Activated naive CD8-positive, alpha-beta T cell treated with anti-CD3 and anti-CD28 coated beads, Interleukin-2, amount 50 U/mL, for 24 hours (primary cell): ENCODE results near the gene TM4SF20.
"Not testable (repeated sequence)": the region's sequence is repeated elsewhere in the genome, so short reads cannot be mapped to it uniquely, and the experiment has no call there.

Experiments
- ATAC-seq: fragments of 150-1000 bp; cut with Tn5 transposase; one replicate; pipeline ENCODE4 v1.10.0; 2021
- DNase-seq: peaks from one replicate; pipeline ENCODE4 v3.0.0; 2021
- H3K27ac Mint-ChIP-seq: one replicate; pipeline ENCODE4 v1.8.0; 2021; ENCODE audit warnings: mild to moderate bottlenecking, mixed read lengths
- H3K27me3 Mint-ChIP-seq: one replicate; pipeline ENCODE4 v1.8.0; 2021; ENCODE audit warnings: mixed read lengths
- H3K36me3 Mint-ChIP-seq: one replicate; pipeline ENCODE4 v1.8.0; 2021; ENCODE audit warnings: low read depth, mixed read lengths
- H3K4me1 Mint-ChIP-seq: one replicate; pipeline ENCODE4 v1.8.0; 2021; ENCODE audit warnings: mixed read lengths
- H3K4me3 Mint-ChIP-seq: one replicate; pipeline ENCODE4 v1.8.0; 2021; ENCODE audit warnings: mild to moderate bottlenecking, moderate library complexity, mixed read lengths
- H3K9me3 Mint-ChIP-seq: one replicate; pipeline ENCODE4 v1.8.0; 2021; ENCODE audit warnings: mixed read lengths

The TM4SF20 gene

DNA sequence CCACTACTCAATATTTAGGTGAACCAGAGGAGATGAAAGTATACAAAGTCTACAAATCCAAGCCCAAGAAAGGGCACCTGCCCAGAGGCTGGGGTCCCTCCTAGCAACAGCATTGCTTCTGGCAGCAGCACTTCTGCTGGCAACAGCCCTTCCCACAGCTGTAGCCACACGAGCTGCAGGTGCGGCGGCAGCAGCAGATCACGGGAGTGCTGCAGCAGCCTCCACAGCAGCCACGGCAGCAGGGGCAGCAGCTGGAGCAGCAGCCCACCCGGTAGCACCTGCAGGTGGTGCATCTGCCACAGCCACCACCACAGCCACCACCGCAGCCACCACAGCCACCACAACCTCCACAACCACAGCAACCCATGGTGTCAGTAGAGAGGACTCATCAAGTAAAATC is 8.5 kb upstream of the TM4SF20 start, which contains the start of gene SCYGR1:
Gene SCYGR1 (minus strand): TSS at position 367 of the 400 bp plus-strand sequence. CDS start 0 bp downstream, at position 367.
- not testable (repeated sequence) for H3K9me3 Mint-ChIP-seq, H3K27ac Mint-ChIP-seq, H3K4me3 Mint-ChIP-seq

DNA sequence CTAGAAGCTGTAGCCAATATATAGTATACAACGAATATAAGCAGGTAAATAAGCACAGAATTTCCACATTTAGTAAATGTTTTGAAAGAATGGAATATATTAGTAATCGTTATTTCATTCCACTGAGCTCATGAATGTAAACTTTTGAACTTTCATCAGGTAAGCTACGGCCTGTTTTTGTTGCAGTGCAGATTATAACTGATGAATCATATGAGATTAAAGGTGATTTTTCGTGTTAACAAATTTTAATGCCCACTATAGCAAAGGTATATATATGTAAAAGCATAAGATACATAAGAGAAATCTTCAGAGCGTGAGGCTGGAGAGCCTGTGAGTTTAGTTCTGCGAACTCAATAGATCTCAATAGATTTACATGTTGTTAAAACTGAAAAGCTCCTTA is 7.5 kb upstream of the TM4SF20 start:
- Mint-ChIP-seq H3K4me1 (peaks cover 21% of the 10 kb centered on the region), H3K36me3 (peaks cover 3% of the 10 kb centered on the region), H3K4me3 (no peak overlapping the region), H3K27me3 (peaks cover 2% of the 10 kb centered on the region), H3K27ac (no peak overlapping the region), H3K9me3 (peaks cover 13% of the 10 kb centered on the region)
- ATAC-seq, result no peak
- DNase-seq, result no peak

More for the DNA sequence above, 8.5 kb upstream of the TM4SF20 start, which contains the start of gene SCYGR1:
- H3K4me1 Mint-ChIP-seq, result peaks cover 11% of the 10 kb centered on the region
- not testable (repeated sequence) for ATAC-seq, H3K36me3 Mint-ChIP-seq, DNase-seq, H3K27me3 Mint-ChIP-seq

DNA sequence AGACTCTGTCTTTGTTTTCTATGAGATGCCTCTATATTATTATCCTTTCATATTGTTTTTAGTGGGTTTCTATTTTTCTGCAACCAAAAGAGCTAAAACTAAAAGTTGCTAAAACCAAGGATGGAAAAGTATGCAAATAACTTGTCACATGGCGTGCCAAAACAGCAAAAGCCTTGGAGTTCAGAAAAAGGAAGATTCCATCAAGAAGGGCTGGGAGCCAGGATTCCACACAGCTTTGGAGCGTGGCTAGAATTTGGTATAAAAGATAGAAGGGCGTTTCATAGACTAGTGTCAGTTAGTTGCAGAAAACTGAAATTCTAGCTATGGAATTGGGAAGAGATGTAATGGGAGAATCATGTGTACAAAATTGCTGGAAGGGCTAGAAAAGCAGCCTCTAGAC is 4.6 kb upstream of the TM4SF20 start:
- DNase-seq (no peak), ATAC-seq (no peak)
- H3K27ac Mint-ChIP-seq, result no peak overlapping the region
- H3K4me1 Mint-ChIP-seq, result peaks cover 23% of the 10 kb centered on the region
- H3K36me3 Mint-ChIP-seq, result peaks cover 3% of the 10 kb centered on the region
- H3K4me3 Mint-ChIP-seq, result no peak overlapping the region
- H3K27me3 Mint-ChIP-seq, result peaks cover 2% of the 10 kb centered on the region
- peaks cover 15% of the 10 kb centered on the region for H3K9me3 Mint-ChIP-seq

DNA sequence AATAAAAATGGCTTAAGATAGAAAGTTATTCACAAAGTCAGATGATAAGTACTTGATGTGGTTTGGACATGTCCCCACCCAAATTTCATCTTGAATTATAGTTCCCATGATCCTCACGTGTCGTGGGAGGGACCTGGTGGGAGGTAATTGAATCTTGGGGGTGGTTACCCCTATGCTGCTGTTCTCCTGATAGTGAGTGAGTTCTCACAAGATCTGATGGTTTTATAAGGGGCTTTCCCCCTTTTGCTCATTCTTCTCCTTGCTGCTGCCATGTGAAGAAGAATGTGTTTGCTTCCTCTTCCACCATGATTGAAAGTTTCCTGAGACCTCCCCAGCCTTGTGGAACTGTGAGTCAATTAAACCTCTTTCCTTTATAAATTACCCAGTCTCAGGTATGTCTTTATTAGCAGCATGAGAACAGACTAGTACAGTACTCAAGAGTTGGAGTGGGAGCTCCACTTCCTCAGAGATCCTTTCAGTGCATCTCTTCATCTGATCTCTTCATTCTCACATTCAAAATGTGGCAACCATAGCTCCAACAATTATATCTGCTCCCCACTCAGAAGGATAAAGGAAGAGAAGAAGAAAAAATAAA is 3.2 kb upstream of the TM4SF20 start:
- H3K9me3 Mint-ChIP-seq, result peaks cover 15% of the 10 kb centered on the region
- H3K27me3 Mint-ChIP-seq, H3K36me3 Mint-ChIP-seq, DNase-seq, H3K4me3 Mint-ChIP-seq: not testable (repeated sequence)
- H3K27ac Mint-ChIP-seq, result peak overlapping the region; percentile 58
- peaks cover 23% of the 10 kb centered on the region for H3K4me1 Mint-ChIP-seq
- ATAC-seq, result peak; percentile 47

DNA sequence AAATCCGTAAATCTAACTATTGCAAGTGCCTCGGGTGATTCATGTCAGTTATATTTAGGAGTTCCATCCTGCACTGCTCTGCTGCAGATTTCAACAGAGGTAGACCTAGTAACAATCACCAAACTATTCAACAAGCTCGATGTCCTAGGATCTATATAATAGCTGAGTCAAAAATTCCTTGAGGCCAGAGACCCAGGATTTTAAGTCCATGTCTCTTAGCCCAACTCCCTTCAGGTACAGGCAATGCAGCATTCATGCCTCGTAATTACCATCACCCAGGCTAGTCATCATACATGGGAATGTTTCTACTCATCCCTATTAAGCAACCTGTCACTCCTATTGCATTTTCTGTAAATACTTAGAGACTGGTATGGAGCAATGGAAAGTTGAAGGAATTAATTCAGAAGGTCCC is 729 bp downstream of the TM4SF20 start:
- Mint-ChIP-seq H3K36me3 (peaks cover 3% of the 10 kb centered on the region), H3K9me3 (peaks cover 11% of the 10 kb centered on the region), H3K4me1 (peaks cover 25% of the 10 kb centered on the region), H3K27me3 (no peaks in the 10 kb centered on the region), H3K27ac (no peak overlapping the region), H3K4me3 (no peak overlapping the region)
- ATAC-seq, result no peak
- DNase-seq, result no peak

DNA sequence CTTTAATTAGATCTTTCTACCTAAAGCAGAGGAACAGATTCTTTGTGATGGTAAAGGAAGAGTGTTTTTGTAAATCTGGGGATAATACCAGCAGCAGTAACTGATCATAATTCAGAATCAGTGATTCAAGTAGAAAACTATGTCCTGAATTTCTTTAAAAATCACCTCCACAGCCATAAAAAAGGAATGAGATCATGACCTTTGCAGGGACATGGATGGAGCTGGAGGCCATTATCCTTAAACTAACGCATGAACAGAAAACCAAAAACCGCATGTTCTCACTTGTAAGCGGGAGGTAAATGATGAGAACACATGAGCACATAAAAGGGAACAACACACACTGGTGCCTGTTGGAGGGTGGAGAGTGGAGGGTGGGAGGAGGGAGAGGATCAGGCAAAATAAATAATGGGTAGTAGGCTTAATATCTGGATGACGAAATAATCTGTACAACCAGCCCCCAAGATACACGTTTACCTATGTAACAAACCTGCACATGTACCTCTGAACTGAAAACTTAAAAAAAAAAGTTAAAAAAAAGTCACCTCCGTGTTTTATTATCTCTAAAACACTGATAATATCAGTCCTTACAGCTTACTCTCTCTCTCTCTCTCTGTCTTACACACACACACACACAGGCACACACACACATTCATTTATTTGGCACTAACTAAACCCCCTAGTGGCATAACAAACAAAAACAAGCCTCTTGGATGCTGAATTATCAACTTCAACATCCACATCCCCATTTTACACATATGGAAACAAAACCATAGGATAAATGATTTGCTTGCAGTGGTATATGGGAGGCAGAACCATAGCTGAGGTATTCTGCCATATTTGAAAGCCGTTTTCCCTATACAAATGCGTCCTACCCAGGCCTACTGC is 1.4 kb downstream of the TM4SF20 start:
- Mint-ChIP-seq H3K27me3 (no peaks in the 10 kb centered on the region), H3K36me3 (peaks cover 3% of the 10 kb centered on the region), H3K27ac (no peak overlapping the region), H3K4me3 (no peak overlapping the region), H3K4me1 (peaks cover 24% of the 10 kb centered on the region), H3K9me3 (peaks cover 11% of the 10 kb centered on the region)
- DNase-seq, result no peak
- ATAC-seq, result no peak

DNA sequence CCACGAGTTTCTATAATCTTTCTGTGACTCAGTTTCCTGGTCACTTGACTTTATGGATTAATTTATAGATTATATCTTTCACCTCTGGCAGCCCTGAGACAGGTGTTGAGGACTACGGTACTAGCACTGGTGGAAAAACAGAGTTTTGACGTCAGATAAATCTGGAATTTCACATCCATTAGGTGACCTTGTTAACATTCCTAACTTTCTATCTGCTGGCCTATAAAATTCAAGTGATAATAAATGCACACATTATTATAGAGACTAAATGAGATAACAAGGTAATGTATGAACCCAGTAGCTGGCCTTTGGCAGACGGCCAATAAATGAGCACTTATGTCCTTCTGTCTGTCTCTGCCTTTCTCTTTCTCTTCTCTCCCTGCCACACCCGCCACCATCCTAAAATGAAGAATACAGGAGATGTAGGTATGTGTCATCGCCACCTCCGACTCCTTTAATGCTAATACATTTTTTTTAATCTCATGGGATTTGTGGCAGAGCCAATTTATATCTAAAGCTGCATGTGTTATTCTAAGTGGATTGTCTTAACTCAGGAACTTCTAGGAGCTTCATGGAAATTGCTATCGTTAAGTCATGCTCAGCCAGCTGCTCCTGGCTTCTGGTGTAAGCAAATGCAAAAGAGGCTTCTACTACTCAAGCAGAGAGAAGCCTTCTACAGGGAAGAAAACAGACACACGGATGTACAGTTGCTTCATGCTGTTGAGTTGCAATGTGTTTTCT is 2.3 kb downstream of the TM4SF20 start:
- Mint-ChIP-seq H3K4me3 (no peak overlapping the region), H3K27ac (no peak overlapping the region), H3K27me3 (no peaks in the 10 kb centered on the region), H3K9me3 (peaks cover 4% of the 10 kb centered on the region), H3K4me1 (peaks cover 15% of the 10 kb centered on the region), H3K36me3 (peaks cover under 1% of the 10 kb centered on the region)
- ATAC-seq (no peak), DNase-seq (no peak)

DNA sequence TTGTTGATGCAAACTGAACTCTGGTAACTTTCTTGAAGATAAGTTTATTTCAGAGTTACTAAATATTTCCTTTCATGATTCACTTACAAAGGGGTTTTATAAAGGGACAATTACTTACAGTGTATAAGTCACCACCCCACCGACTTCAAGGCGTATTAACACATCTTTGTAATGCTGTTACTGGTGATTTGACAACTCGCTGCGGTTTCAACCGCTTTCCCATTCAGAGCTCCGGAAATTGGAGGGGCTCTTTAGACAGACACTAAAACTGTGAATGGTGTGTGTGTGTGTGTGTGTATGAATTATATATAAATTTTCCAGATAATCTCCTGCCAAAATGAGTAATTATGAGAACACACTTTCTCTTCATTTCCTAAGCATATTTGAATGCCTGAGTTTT is 4.9 kb downstream of the TM4SF20 start:
- peak overlapping the region; percentile 80 for H3K27ac Mint-ChIP-seq
- no peak overlapping the region for H3K4me3 Mint-ChIP-seq
- ATAC-seq (peak; percentile 96), DNase-seq (peak; percentile 31)
- H3K36me3 Mint-ChIP-seq, result no peaks in the 10 kb centered on the region
- H3K4me1 Mint-ChIP-seq, result peaks cover 19% of the 10 kb centered on the region
- H3K9me3 Mint-ChIP-seq, result no peaks in the 10 kb centered on the region
- H3K27me3 Mint-ChIP-seq, result no peaks in the 10 kb centered on the region

DNA sequence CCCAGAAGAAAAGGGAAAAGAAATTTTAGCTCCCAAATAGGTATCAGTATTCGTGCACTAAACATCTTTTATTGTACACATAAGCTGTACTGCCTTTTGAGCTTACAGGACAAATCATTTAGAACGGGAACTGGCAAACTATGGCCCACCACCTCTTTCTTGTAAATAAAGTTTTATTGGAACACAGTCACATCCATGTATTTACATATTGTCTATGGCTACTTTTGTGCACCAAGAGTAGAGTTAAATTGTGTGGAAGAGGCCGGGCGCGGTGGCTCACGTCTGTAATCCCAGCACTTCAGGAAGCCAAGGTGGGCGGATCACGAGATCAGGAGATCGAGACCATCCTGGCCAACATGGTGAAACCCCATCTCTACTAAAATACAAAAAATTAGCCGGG is 5.7 kb downstream of the TM4SF20 start:
- ATAC-seq (no peak), DNase-seq (no peak)
- no peak overlapping the region for H3K4me3 Mint-ChIP-seq
- no peaks in the 10 kb centered on the region for H3K9me3 Mint-ChIP-seq
- no peak overlapping the region for H3K27ac Mint-ChIP-seq
- H3K36me3 Mint-ChIP-seq, result no peaks in the 10 kb centered on the region
- H3K4me1 Mint-ChIP-seq, result peaks cover 19% of the 10 kb centered on the region
- H3K27me3 Mint-ChIP-seq, result no peaks in the 10 kb centered on the region

DNA sequence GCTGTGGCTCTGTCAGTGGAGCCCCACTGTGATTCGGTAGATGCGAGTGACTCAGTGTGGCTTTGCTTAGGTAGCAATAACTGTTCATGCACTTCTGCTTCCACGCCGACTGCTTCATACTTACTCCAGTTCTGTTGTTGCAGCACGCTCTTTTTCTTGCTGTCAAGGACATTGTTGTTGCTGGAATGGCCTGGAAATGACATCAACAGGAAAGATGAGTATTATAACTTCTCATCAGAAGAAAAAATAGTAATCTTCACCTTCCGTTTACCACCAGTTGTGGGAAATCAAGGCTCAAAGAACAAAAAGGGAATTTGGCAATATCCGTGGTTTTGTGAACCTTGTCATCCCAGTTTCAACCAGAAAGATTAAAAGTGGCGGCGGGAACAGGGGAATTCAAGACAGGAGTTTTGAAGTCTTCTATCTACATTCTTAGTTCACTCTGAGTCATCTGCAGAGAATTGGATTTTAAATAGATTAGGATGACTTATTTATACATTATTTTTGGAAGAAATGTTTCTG is 8.3 kb downstream of the TM4SF20 start:
- Mint-ChIP-seq H3K27me3 (no peaks in the 10 kb centered on the region), H3K9me3 (no peaks in the 10 kb centered on the region), H3K36me3 (no peaks in the 10 kb centered on the region), H3K27ac (no peak overlapping the region), H3K4me1 (peaks cover 22% of the 10 kb centered on the region), H3K4me3 (no peak overlapping the region)
- DNase-seq (no peak), ATAC-seq (no peak)

DNA sequence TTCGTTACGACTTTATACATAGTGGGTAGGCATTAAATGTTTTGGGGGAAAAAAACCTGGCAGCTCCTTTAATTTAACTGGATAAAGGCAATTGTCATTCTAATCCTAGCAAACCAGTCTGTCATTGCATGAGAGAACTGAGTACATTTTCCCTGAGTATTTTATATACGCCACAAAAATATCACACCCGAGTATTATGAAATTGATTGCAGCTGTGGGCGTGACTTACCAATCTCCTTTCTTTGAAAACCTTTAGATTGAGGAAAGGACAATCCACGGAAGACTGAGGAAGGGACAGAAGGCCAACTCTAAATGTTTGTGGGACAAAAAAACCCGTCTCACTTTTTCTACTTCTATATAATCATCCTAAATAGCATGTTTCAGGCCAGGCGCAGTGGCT is 9.0 kb downstream of the TM4SF20 start:
- H3K9me3 Mint-ChIP-seq, result no peaks in the 10 kb centered on the region
- no peak overlapping the region for H3K4me3 Mint-ChIP-seq
- no peaks in the 10 kb centered on the region for H3K27me3 Mint-ChIP-seq

DNA sequence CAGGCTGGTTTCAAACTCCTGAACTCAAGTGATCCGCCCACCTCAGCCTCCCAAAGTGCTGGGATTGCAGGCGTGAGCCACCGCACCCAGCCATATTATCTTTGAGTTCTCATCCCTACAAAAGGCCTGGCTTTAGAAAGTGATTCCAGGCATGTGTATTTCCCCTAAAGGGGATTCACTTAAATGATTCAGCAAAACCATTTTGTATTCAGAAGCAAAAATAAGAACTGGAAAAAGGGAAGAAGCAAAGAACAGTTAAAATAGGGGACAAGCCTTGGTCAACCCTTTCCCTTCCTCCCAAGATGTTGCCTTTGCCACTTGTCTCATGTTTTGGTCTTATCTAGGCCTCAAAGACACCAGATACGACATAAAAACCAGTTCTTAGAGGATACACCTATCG is 10.5 kb downstream of the TM4SF20 start:
- peaks cover 13% of the 10 kb centered on the region for H3K4me1 Mint-ChIP-seq
- H3K27ac Mint-ChIP-seq, result no peak overlapping the region
- H3K36me3 Mint-ChIP-seq, result no peaks in the 10 kb centered on the region
- no peak for DNase-seq
- no peak for ATAC-seq
- H3K27me3 Mint-ChIP-seq, result no peaks in the 10 kb centered on the region
- no peak overlapping the region for H3K4me3 Mint-ChIP-seq
- H3K9me3 Mint-ChIP-seq, result no peaks in the 10 kb centered on the region

More for the DNA sequence above, 9.0 kb downstream of the TM4SF20 start:
- no peak for DNase-seq
- H3K27ac Mint-ChIP-seq, result no peak overlapping the region
- H3K4me1 Mint-ChIP-seq, result peaks cover 21% of the 10 kb centered on the region
- ATAC-seq, result no peak
- no peaks in the 10 kb centered on the region for H3K36me3 Mint-ChIP-seq

DNA sequence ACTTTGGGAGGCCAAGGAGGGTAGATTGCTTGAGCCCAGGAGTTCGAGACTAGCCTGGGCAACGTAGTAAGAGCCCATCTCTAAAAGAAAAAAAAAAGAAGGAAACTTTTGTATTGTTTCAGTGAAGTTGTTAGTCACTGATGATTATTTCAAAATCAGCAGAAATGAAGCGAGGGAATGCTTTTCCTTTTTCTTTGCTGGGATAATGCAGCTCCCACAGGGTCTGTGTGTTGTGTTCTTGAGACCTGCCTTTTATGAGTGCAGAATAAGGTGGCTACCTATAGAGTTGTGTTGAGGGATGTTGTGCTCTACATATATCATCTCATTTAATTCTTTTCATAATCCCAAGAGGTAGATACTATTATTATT is 11.7 kb downstream of the TM4SF20 start:
- Mint-ChIP-seq H3K4me1 (peaks cover 13% of the 10 kb centered on the region), H3K27me3 (no peaks in the 10 kb centered on the region), H3K4me3 (no peak overlapping the region), H3K36me3 (no peaks in the 10 kb centered on the region), H3K27ac (no peak overlapping the region), H3K9me3 (no peaks in the 10 kb centered on the region)
- no peak for DNase-seq
- ATAC-seq, result no peak

DNA sequence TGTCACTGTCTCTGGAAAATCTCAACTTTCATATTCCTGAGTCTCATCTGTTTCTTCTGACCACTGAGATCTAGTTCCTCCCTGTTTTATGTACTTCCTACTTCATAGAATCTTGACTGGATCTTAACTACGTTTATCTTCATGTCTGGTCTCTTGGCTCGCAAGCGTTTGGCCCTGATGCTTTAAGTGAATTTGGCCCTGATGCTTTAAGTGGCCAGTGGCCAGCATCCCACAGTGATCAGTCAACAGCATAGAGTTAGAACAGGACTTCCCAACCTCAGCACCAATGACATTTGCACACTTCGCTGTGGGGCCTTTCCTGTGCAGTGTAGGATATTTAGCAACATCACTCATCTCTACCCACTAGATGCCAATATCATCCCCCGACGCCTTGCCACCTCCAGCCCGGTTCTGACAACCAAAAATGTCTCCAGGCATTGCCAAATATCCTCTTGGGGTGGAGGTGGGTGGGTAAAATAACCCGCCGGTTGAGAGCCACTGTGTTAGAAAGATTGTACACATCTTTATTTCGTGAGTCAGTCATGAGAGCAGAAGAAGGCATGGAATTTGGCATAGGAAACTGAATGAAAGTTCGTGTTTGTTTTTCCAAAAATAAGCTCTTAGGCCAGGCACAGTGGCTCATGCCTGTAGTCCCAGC is 12.2 kb downstream of the TM4SF20 start:
- no peaks in the 10 kb centered on the region for H3K36me3 Mint-ChIP-seq
- H3K27me3 Mint-ChIP-seq, result no peaks in the 10 kb centered on the region
- no peak for ATAC-seq
- no peaks in the 10 kb centered on the region for H3K9me3 Mint-ChIP-seq
- no peak for DNase-seq
- peaks cover 13% of the 10 kb centered on the region for H3K4me1 Mint-ChIP-seq
- H3K27ac Mint-ChIP-seq, result no peak overlapping the region
- H3K4me3 Mint-ChIP-seq, result no peak overlapping the region
